Stimulated activated naive CD4-positive, alpha-beta T cell (primary cell): Measurements from ENCODE around the gene DDX42.
"Not testable (repeated sequence)": the region's sequence is repeated elsewhere in the genome, so short reads cannot be mapped to it uniquely, and the experiment has no call there.

Source experiments
- DNase-seq, 6 experiments: peaks; one replicate each; lab custom pipeline; 2025; lab: John Stamatoyannopoulos, UW

Gene DDX42

GRCh38 chr17:63840591-63841349 lies 66.8 kb downstream of the DDX42 start:
- DNase-seq: no peak

DNA sequence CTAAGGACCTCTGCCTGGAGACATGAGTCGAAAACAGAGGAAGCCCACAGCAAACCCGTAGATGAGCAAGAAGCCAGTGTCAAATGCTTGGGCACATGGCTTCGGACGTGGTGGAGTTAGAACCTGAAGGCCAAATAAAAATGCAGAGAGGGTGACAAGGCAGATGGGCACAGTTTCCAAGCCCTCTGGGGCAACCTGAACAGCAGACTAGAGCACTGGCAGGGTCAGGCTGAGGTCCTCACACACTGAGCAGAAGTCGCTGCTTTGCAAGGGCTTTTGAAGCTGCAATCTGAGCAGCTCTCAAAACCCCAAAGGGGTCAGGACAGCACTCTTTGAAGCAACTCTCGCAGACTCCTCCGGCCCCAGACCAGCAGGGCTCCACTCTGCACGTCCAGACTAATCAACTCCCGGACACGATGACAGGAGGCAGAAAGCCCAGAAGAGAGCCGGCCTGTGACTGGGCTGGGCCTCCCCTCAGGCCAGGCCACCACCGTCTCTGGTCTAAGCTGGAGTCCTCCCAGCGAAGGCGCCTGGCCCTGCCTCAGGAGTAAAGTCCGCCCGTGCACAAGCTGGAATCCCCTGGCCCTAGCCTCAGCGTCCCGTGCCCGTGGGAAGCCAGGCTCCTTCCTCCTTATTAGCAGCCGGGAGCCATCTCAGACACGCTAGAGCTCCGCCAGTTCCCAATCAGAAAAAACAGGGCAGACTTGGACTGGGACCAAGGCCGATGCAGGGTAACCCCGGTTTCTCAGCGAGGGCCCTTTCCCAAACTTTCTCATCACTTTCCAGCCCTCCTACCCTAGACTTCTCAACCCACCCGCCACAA lies 67.6 kb downstream of the DDX42 start:
- no peak for DNase-seq

- DNase-seq: peak in 2 of 6 experiments; percentile 45 to 59
Measured at GRCh38 chr17:63842173-63842539, 68.2 kb downstream of the DDX42 start.

DNA sequence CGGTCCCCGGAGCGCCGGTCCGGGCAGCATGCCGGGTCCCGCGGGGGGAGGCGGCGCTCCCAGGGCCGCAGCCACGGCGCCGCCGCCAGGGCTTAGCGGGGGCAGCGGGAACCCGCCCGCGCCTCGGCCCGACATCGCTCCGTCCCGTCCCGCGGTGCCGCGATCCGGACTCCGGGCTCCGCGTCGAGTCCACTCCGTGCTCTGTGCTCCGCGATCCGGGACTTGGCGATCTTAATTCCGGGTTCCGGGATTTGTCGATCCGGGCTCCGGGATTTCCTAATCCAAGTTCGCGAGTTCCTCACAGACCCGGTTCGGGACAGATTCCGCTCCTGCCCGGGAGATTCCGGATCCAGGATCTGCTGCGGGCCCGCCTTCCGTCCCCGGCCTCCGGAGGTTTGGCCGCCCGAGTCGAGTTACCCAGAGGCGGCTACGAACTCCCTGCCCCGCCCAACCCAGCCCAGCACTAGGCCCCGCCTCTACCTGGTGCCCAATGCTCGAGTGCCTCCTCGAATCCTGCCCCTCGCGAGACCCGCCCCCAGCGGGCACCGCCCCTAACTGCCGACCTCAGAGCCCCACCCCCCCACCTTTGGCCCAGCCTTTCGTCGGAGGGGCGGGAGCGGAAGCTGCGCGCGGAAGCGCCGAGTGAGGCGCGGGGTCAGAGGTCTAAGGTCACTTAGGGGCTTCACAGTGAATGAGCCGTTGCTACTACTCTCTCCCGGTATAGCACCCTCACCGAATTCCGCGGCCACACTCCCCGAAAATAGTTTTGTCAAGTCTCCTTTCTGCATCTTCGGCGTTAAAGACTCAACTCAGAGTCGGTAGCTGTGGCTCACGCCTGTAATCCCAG lies 68.8 kb downstream of the DDX42 start, which contains the start of gene SMARCD2:
TSS of gene SMARCD2 (minus strand) at position 146 of the 847 bp plus-strand sequence. CDS start at position 135, 11 bp downstream.
- DNase-seq: peak; percentile 97 to 99 (median 98)

DNA sequence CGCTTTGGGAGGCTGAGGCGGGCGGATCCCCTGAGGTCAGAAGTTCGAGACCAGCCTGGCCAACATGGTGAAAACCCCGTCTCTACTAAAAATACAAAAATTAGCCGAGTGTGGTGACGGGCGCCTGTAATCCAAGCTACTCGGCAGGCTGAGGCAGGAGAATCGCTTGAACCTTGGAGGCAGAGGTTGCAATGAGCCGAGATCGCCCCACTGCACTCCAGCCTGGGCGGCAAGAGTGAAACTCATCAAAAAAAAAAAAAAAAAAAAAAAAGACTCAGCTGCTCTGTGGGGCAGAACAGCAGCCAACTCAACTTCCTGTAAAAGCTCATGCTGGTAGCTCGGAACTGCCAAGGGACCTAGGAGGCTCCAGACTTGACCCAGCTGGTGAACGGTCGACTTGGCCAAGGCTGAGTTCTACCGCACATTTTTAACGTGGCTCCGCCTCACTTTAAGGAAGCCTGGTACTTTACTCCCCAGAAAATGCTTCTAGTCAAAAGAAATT lies 69.5 kb downstream of the DDX42 start:
- peak in 5 of 6 experiments; percentile 28 to 64 (median 47) for DNase-seq

DNA sequence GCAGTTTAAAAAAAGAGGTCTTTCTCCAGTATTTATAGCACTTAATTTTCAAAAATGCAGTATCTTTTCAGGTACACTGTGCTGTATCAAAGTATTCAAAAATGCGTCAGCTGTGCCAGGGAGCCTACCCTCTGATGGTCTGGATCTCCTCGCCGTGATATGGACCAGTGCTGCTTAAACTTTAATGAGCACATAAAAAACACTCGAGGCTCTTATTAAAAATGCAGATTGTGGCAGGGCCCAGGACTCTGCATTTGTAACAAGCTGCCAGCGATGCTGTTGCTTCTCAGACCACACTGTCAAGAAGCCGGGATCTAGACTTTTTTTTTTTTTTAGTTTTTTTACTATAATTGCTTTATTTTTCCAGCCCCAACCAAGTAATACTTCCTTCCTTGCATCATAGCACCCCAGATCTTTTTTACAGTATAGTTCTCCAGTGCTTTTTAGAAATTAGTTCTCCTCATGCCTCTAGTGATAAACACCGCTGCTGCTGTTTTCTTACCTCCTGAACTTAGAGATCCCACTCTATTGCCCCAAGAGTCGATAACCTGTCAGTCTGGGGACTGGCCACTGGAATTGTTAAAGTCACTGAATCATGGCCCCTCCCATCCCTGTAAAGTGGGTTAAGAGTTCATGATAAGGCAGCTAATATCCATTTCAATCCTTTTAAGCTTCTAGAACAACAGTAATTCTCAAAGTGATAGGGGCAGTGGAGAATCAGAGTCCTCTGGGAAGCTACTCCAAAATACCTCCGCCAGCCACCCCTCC lies 70.1 kb downstream of the DDX42 start:
- DNase-seq: no peak

GRCh38 chr17:63845509-63845908 lies 71.5 kb downstream of the DDX42 start:
- no peak for DNase-seq

DNA sequence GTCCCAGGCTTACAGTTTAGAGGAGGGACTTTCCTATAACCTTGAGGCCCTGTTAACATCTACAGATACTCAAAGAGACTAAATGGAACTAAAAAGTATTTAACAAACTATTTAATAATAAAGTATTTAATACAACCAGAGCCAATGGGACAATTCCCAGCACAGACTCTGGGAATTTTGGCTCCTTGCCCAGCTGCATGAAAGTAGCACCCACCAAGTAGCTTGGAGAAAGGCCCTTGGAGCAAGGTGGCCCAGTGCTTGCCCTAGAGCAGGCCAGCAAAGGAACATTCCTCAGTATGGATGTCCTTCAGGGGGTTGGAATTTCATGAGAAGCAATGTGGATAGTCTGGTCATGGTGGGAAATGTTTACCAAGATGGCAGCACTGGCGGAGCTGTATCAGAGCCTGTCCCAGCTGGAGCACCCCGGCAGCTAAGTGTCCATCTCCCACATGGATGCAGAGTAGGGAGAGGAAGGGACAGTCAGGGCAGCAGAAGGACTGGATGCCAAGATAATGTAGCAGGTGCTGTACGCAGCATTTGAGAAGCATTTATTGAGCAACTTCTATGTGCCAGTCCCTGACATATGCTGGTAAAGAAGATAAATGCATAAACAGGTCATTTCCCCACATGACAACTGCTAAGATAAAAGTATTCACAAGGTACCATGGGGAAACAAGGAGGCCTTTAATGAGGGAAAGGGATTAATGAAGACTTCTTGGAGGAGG lies 73.7 kb downstream of the DDX42 start:
- DNase-seq: no peak

- peak; percentile 85 to 95 (median 91) for DNase-seq
Measured at GRCh38 chr17:63848834-63849689, 75.1 kb downstream of the DDX42 start.

DNA sequence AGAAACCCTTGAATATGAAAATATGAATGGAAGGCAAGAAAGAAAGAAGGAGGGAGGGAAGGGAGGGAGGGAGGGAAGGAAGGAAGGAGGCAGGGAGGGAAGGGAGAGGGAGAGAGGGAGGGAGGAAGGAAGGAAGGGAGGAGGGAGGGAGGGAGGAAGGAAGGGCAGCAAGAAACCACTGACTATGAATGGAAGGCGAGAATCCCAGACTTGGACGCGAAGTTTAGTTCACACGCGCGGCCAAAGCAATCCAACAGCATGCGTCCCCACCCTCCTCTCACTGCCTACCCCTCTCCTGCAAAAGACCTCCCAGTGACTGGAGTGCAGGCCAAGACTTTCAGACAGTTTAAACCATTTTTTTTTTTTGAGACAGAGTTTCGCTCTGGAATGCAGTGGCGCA lies 76.4 kb downstream of the DDX42 start:
- DNase-seq: no peak

DNA sequence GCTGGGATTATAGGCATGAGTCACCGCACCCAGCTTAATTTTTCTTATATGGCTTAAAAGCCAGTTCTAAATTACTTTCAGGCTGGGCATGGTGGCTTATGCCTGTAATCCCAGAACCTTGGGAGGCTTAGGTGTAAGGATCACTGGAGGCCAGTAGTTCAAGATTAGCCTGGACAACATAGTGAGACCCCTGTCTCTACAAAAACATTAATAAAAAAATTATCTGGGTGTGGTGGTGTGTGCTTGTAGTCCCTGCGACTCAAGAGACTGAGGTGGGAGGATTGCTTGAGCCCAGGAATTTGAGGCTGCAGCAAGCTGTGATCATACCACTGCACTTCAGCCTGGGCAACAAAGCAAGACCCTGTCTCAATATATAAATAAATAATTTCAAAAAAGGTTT lies 79.3 kb downstream of the DDX42 start:
- DNase-seq: no peak

- DNase-seq: no peak
Measured at GRCh38 chr17:63854709-63855108, 80.7 kb downstream of the DDX42 start.

DNA sequence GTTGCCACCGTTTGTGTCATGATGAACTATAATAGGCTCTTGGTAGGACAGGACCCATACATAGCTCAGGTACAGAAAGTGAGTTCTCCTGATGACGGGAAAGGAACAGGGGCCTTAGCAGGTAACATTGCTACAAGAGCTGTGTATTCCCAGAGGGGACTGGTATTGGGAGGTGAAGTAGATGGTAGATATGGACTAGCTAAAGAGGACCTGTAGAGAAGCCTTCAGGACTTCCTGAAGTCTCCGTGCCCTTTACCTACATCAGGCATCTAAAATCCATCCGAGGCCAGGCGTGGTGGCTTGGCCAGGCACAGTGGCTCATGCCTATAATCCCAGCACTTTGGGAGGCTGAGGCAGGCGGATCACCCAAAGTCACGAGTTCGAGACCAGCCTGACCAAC lies 81.2 kb downstream of the DDX42 start:
- no peak for DNase-seq

DNA sequence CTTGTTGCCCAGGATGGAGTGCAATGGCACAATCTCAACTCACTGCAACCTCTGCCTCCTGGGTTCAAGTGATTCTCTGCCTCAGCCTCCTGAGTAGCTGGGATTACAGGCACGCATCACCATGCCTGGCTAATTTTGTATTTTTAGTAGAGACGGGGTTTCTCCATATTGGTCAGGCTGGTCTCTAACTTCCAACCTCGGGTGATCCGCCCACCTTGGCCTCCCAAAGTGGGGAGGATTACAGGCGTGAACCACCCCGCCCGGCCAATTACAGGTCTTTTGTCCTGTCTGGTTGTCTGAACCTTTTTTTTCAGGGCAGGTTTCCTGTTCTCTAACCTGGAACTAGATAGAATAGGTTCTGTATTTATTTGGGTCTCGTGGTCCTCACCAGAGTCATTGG lies 82.5 kb downstream of the DDX42 start:
- not testable (repeated sequence) for DNase-seq

DNA sequence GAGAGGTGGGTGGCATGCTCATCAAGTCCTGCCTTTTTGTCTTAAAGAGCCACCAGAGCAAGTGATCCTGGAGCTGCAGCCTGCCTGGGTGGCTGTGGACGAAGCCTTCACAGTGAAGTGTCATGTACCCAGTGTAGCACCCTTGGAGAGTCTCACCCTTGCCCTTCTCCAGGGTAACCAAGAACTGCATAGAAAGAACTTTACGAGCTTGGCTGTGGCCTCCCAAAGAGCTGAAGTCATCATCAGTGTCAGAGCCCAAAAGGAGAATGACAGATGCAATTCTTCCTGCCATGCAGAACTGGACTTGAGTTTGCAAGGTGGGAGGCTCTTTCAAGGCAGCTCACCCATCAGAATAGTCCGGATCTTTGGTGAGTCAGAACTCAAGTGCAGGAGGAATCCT lies 85.3 kb downstream of the DDX42 start:
- no peak for DNase-seq

DNA sequence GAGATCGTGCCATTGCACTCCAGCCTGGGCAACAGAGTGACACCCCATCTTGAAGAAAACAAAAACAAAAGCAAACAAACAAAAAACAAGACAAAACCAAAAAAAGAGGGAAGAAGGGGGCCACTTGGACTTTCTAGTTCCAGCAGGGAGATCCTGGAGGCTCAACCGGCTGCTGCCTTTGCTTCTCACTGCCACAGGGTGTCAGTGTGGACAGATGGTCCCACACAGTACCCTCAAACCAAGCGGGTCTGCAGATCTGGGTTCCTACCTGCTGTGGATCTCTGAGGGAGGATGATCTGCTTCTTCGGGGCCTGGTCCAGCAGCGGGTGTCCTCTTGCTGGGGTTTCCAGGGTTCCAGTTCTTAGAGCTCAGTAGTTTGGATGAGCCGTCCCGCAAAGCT lies 92.7 kb downstream of the DDX42 start:
- not testable (repeated sequence) for DNase-seq
